H54 (cell line): ENCODE measurements around the gene TCF7L1.

Experiments used
- DNase-seq: peaks from one replicate; pipeline ENCODE4 v3.0.0; 2011; ENCODE audit warnings: low spot score, mixed read lengths; ENCODE audit not compliant: insufficient read length
- FAIRE-seq: peaks from 3 replicates; lab custom pipeline; 2011; peaks lifted over from hg19 to GRCh38; lab: Jason Lieb, UNC
- POLR2A ChIP-seq: IDR thresholded peaks from 2 replicates; pipeline ENCODE4 v1.6.1; 2011; ENCODE audit warnings: low read depth, mild to moderate bottlenecking, low read length

Gene TCF7L1

GRCh38 chr2:85230679-85231467 is 97.7 kb downstream of the TCF7L1 start:
- FAIRE-seq (no peak), DNase-seq (no peak)
- no peak for TF ChIP-seq POLR2A

- FAIRE-seq (no peak), DNase-seq (no peak)
- TF ChIP-seq POLR2A, result no peak
Observed at GRCh38 chr2:85231468-85231805, 98.2 kb downstream of the TCF7L1 start.

- no peak for FAIRE-seq
- no peak for DNase-seq
- no peak for TF ChIP-seq POLR2A
Observed at GRCh38 chr2:85231952-85232351, 98.8 kb downstream of the TCF7L1 start.

GRCh38 chr2:85234868-85235267 is 101.7 kb downstream of the TCF7L1 start:
- no peak for DNase-seq
- FAIRE-seq, result no peak

GRCh38 chr2:85235281-85235680 is 102.1 kb downstream of the TCF7L1 start:
- DNase-seq (no peak), FAIRE-seq (no peak)
- no peak for TF ChIP-seq POLR2A

More at GRCh38 chr2:85234868-85235267, 101.7 kb downstream of the TCF7L1 start:
- TF ChIP-seq POLR2A, result no peak

GRCh38 chr2:85236084-85236483 is 102.9 kb downstream of the TCF7L1 start:
- DNase-seq, result no peak
- TF ChIP-seq POLR2A, result no peak
- FAIRE-seq, result no peak

GRCh38 chr2:85237849-85238565 is 104.8 kb downstream of the TCF7L1 start:
- no peak for FAIRE-seq
- no peak for DNase-seq
- no peak for TF ChIP-seq POLR2A

GRCh38 chr2:85238607-85239006 is 105.4 kb downstream of the TCF7L1 start:
- FAIRE-seq, result no peak
- no peak for DNase-seq
- no peak for TF ChIP-seq POLR2A

GRCh38 chr2:85239102-85239501 is 105.9 kb downstream of the TCF7L1 start:
- DNase-seq (no peak), FAIRE-seq (no peak)
- no peak for TF ChIP-seq POLR2A

GRCh38 chr2:85240055-85240454 is 106.9 kb downstream of the TCF7L1 start:
- no peak for DNase-seq
- no peak for FAIRE-seq
- no peak for TF ChIP-seq POLR2A

- FAIRE-seq, result no peak
- no peak for DNase-seq
- TF ChIP-seq POLR2A, result no peak
Observed at GRCh38 chr2:85242321-85242720, 109.1 kb downstream of the TCF7L1 start.

- no peak for TF ChIP-seq POLR2A
- DNase-seq (peak; percentile 51), FAIRE-seq (no peak)
Observed at GRCh38 chr2:85243101-85244072, 110.2 kb downstream of the TCF7L1 start.

- DNase-seq (no peak), FAIRE-seq (no peak)
- no peak for TF ChIP-seq POLR2A
Observed at GRCh38 chr2:85244828-85245227, 111.6 kb downstream of the TCF7L1 start.

- TF ChIP-seq POLR2A, result no peak
- FAIRE-seq (no peak), DNase-seq (no peak)
Observed at GRCh38 chr2:85245891-85246290, 112.7 kb downstream of the TCF7L1 start.
